Measurements from ENCODE around the gene MXRA5.

DNA sequence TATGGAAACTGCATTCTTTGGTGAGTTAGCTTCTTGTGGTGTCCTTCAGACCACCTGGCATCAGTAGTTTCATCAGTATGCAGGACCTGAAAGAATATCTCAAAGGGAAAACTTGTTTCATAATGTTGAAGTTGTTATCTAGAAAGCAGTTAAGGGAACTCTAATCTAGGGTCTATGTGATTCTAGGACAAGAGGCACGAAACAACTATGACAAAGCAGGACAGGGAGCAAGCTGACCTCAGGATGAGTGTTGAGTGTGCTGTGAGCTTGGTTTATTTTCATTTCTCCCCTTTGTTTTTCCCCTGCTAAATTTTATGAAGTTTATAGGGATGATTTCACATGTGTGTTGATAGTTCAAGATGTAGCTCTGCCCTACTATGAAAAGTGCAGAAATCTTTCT lies 65.7 kb downstream of the MXRA5 start:
- TF ChIP-seq, protein P1, sequence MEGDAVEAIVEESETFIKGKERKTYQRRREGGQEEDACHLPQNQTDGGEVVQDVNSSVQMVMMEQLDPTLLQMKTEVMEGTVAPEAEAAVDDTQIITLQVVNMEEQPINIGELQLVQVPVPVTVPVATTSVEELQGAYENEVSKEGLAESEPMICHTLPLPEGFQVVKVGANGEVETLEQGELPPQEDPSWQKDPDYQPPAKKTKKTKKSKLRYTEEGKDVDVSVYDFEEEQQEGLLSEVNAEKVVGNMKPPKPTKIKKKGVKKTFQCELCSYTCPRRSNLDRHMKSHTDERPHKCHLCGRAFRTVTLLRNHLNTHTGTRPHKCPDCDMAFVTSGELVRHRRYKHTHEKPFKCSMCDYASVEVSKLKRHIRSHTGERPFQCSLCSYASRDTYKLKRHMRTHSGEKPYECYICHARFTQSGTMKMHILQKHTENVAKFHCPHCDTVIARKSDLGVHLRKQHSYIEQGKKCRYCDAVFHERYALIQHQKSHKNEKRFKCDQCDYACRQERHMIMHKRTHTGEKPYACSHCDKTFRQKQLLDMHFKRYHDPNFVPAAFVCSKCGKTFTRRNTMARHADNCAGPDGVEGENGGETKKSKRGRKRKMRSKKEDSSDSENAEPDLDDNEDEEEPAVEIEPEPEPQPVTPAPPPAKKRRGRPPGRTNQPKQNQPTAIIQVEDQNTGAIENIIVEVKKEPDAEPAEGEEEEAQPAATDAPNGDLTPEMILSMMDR (IDR thresholded peaks at IDR 0.05; ENCODE audit: extremely low read depth in 1 of 2, insufficient read depth in 1 of 2, low read depth in 1 of 2, low read length in 2 of 2) = no peak
- no peak for TF ChIP-seq POLR2AphosphoS5 (IDR thresholded peaks at IDR 0.05; ENCODE audit: insufficient read depth, low read depth, low read length)
- TF ChIP-seq EZH2 (IDR thresholded peaks at IDR 0.05; ENCODE audit: borderline replicate concordance, low read depth, low read length, severe bottlenecking) = no peak
- TF ChIP-seq, protein P2, sequence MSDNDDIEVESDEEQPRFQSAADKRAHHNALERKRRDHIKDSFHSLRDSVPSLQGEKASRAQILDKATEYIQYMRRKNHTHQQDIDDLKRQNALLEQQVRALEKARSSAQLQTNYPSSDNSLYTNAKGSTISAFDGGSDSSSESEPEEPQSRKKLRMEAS (IDR thresholded peaks at IDR 0.05; ENCODE audit: insufficient read depth, insufficient read length) = no peak
- TF ChIP-seq POLR2A (IDR thresholded peaks at IDR 0.05; ENCODE audit: low read depth, low read length) = no peak
- no peak for TF ChIP-seq GATA2 (IDR thresholded peaks at IDR 0.05; ENCODE audit: insufficient read depth, insufficient read length, low read depth, low read length)
- TF ChIP-seq FOS (IDR thresholded peaks at IDR 0.05; ENCODE audit: borderline replicate concordance, insufficient read depth, low read length) = no peak
- no peak for TF ChIP-seq MYC (IDR thresholded peaks at IDR 0.05; ENCODE audit: low read depth, low read length)
